SK-N-SH treated with all-trans-retinoic acid at 6 μM for 48 hours (cell line): ENCODE results near the gene XRCC1.

ENCODE experiments used
- ARNTL ChIP-seq: fragments of 450-650 bp; formaldehyde crosslinking; IDR thresholded peaks from 2 replicates; pipeline ENCODE4 v1.5.0; 2020; ENCODE audit warnings: low read depth, mild to moderate bottlenecking, moderate library complexity, borderline replicate concordance
- CREB5 ChIP-seq: fragments of 250-450 bp; sonication (Bioruptor Pico); IDR thresholded peaks from 2 replicates; pipeline ENCODE4 v1.5.1; 2020; ENCODE audit warnings: low read depth, mild to moderate bottlenecking, moderate library complexity
- CSDC2 ChIP-seq: fragments of 250-450 bp; sonication (Bioruptor Pico); IDR thresholded peaks from 2 replicates; pipeline ENCODE4 v1.5.0; 2020; ENCODE audit warnings: mild to moderate bottlenecking, moderate library complexity
- PATZ1 ChIP-seq: fragments of 250-450 bp; sonication (Bioruptor Pico); IDR thresholded peaks from 2 replicates; pipeline ENCODE4 v1.8.0; 2020; ENCODE audit warnings: mild to moderate bottlenecking, moderate library complexity, borderline replicate concordance
- RARB ChIP-seq: fragments of 250-450 bp; sonication (Bioruptor Pico); IDR thresholded peaks from 2 replicates; pipeline ENCODE4 v1.8.0; 2021; ENCODE audit warnings: mild to moderate bottlenecking, moderate library complexity
- TCF4 ChIP-seq: fragments of 250-450 bp; sonication (Bioruptor Pico); IDR thresholded peaks from 2 replicates; pipeline ENCODE4 v1.8.0; 2021; ENCODE audit warnings: mild to moderate bottlenecking, moderate library complexity, borderline replicate concordance
- ZFP3 ChIP-seq: fragments of 250-450 bp; sonication (Bioruptor Pico); IDR thresholded peaks from 2 replicates; pipeline ENCODE4 v1.5.0; 2020; ENCODE audit warnings: mild to moderate bottlenecking, moderate library complexity
- ZFP30 ChIP-seq: fragments of 450-650 bp; formaldehyde crosslinking; IDR thresholded peaks from 2 replicates; pipeline ENCODE4 v1.5.0; 2022; ENCODE audit warnings: mild to moderate bottlenecking, moderate library complexity
- ZNF70 ChIP-seq: fragments of 450-650 bp; formaldehyde crosslinking; IDR thresholded peaks from 2 replicates; pipeline ENCODE4 v1.5.0; 2020; ENCODE audit warnings: mild to moderate bottlenecking, moderate library complexity
- ZNF8 ChIP-seq: fragments of 450-650 bp; formaldehyde crosslinking; IDR thresholded peaks from 2 replicates; pipeline ENCODE4 v1.5.0; 2020; ENCODE audit warnings: mild to moderate bottlenecking, moderate library complexity

GRCh38 chr19:43546581-43546980 is 28.7 kb downstream of the XRCC1 start:
- TF ChIP-seq CREB5 (CRISPR knock-in tag) (no peak), ZFP30 (CRISPR knock-in tag) (no peak), ARNTL (CRISPR knock-in tag) (no peak), ZNF8 (CRISPR knock-in tag) (no peak), PATZ1 (CRISPR knock-in tag) (no peak), ZNF70 (no peak), TCF4 (CRISPR knock-in tag) (no peak), RARB (no peak), CSDC2 (no peak), ZFP3 (CRISPR knock-in tag) (no peak)
